ENCODE data around the gene PTPN7.
"Not testable (repeated sequence)": the region's sequence is repeated elsewhere in the genome, so short reads cannot be mapped to it uniquely, and the experiment has no call there.

Gene PTPN7

GRCh38 chr1:202160377-202160940 lies at the start of gene PTPN7:
Gene PTPN7 (minus strand): TSS chr1:202160602. CDS start chr1:202159402, 1,200 bp downstream.
- in situ Hi-C loops (cut with HindIII; ENCODE audit: low sequenced_read_pairs) = no loop called here

GRCh38 chr1:202208351-202208857 lies 48.0 kb upstream of the PTPN7 start:
- in situ Hi-C loops (cut with HindIII; ENCODE audit: low sequenced_read_pairs) = no loop called here

DNA sequence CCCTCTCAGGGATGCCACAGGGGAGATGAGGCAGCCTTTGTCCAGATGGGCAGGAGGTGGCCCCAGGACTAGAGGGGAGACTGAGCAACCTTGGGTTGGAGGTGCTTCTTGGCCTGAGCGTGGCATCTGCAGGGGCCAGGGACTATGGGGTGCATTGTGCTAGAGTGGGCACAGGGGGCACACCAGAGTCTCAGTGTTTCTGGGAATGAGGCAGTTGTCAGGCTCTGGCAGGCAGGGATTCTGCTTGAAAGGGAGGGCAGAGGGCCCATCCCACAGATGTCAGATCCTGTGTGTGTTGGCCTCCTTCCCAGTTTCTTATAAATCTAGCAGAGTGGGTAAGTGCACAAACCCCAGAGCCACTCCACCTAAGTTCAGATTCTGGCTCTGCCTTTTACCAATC lies 46.9 kb upstream of the PTPN7 start:
- in situ Hi-C loops (cut with HindIII; ENCODE audit: low sequenced_read_pairs) = no loop called here

- in situ Hi-C loops (cut with HindIII; ENCODE audit: low sequenced_read_pairs) = no loop called here
Observed at GRCh38 chr1:202205523-202206190, 45.3 kb upstream of the PTPN7 start.

DNA sequence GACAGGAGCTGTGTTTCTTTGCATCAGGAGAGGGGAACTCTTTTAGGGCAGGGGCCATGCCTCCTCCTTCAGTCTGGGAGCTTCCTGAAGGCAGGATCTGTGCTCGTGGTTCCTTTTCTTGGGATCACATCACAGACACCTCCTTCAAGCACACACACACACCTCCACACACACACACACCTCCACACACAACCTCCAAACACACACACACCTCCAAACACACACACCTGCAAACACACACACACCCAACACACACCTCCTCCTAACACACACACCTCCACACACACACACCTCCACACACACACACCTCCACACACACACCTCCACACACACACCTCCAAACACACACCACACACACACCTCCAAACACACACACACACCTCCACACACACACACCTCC lies 43.7 kb upstream of the PTPN7 start:
- in situ Hi-C loops (cut with HindIII; ENCODE audit: low sequenced_read_pairs) = no loop called here

DNA sequence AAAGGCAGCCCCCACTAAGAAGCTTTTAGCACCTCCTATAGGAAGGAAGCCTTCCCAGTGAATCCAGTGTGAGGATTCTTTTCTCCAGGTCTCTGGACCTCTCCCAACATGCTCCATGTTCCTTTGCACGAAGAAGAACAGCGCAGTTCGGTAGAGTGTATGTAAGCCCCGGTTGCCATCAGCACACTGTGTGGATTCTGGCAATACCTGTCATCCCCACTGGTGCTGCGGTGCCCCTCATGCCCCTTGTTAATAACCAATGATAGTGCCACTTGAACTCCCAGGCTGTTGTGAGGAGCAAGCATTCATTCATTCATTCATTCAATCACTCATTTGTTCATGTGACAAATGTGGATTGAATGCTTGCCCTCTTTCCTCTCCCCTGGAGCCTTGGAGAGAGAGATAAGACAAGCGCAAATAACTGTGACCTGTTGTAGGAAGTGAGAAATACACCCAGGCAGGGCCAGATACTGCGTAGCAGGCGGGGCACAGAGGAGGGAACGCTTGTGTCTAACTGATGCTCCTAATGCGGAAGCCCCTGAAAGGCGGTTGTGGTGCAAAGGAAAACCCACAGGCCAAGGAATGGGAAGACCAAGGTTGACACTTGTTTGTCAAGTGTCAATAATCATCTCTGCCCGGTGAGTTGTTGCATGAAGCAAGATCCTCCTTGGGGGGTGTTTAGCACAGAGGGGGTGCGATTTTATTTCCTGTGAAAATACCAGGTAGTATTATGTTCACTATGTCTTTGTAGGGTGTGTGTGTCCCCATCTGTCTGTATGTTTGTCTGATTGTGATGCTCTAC lies 43.0 kb upstream of the PTPN7 start:
- in situ Hi-C loops (cut with HindIII; ENCODE audit: low sequenced_read_pairs) = no loop called here

- in situ Hi-C loops (cut with HindIII; ENCODE audit: low sequenced_read_pairs) = no loop called here
Observed at GRCh38 chr1:202202500-202203168, 42.2 kb upstream of the PTPN7 start.

DNA sequence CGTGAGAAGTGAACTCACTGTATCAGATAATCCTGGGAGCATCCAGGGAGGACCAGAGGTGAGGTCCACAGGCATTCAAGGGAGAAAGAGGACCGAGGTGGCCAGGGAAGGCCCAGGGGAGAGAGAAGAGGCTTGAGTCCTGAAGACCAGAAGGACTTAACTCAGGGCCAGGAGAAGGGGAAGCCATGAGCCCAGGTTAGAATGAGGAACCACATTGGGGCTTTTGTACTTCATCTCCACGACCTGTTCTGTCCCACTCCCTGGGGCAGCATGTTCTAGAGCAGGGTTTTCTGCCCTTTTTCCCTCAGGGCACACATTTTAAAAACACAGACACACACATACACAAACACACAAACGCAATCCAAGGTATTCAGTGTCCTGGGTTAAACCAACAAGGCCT lies 41.6 kb upstream of the PTPN7 start:
- in situ Hi-C loops (cut with HindIII; ENCODE audit: low sequenced_read_pairs) = no loop called here

- in situ Hi-C loops (cut with HindIII; ENCODE audit: low sequenced_read_pairs) = no loop called here
Observed at GRCh38 chr1:202201266-202201665, 40.9 kb upstream of the PTPN7 start.

DNA sequence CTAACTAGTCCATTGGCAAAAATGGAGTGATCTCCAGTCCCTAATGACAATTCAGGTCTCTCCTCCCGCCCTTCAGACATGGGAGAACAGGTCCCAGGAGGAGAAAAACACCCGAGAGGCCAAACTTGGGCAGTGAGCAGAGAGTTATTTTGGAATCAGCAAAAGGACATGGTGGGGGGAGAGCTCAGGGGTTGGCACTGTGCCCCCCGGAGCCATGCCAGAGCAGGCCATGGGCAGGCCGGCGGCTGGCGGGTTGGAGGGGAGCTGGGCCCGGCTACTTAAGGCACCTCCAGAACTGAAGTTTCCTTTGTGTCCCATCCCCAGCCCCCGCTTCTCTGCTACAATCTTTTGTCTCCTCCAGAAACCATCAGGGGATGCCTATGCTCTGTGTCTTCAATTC lies 40.3 kb upstream of the PTPN7 start:
- in situ Hi-C loops (cut with HindIII; ENCODE audit: low sequenced_read_pairs) = no loop called here

DNA sequence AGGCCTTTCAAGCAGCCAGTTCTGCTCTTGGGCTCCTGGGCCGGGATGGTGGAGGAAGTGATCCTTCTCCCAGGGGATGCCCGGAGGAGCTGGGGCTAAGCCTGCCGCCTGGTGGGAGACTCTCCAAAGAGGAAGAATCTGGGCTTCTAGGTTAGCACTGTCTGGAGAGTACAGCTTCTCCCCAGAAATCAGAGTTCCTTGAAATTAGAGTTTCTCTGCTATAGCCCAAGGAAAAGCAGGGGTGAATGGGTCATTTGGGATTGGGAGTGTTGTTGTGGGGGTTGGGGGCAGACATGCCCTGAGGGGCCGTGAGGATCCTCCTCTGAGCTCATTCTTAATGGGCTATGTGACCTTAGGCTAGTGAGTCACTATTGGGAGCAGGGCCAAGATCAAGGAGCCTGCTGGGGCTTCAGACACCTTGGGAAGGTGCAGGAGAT lies 39.7 kb upstream of the PTPN7 start:
- in situ Hi-C loops (cut with HindIII; ENCODE audit: low sequenced_read_pairs) = no loop called here

GRCh38 chr1:202199040-202199889 lies 38.9 kb upstream of the PTPN7 start:
- in situ Hi-C loops (cut with HindIII; ENCODE audit: low sequenced_read_pairs) = no loop called here

GRCh38 chr1:202198366-202198724 lies 37.9 kb upstream of the PTPN7 start:
- in situ Hi-C loops (cut with HindIII; ENCODE audit: low sequenced_read_pairs) = no loop called here

- in situ Hi-C loops (cut with HindIII; ENCODE audit: low sequenced_read_pairs) = no loop called here
Observed at GRCh38 chr1:202197653-202198365, 37.4 kb upstream of the PTPN7 start.

- in situ Hi-C loops (cut with HindIII; ENCODE audit: low sequenced_read_pairs) = no loop called here
Observed at GRCh38 chr1:202194328-202194648, 33.9 kb upstream of the PTPN7 start.

DNA sequence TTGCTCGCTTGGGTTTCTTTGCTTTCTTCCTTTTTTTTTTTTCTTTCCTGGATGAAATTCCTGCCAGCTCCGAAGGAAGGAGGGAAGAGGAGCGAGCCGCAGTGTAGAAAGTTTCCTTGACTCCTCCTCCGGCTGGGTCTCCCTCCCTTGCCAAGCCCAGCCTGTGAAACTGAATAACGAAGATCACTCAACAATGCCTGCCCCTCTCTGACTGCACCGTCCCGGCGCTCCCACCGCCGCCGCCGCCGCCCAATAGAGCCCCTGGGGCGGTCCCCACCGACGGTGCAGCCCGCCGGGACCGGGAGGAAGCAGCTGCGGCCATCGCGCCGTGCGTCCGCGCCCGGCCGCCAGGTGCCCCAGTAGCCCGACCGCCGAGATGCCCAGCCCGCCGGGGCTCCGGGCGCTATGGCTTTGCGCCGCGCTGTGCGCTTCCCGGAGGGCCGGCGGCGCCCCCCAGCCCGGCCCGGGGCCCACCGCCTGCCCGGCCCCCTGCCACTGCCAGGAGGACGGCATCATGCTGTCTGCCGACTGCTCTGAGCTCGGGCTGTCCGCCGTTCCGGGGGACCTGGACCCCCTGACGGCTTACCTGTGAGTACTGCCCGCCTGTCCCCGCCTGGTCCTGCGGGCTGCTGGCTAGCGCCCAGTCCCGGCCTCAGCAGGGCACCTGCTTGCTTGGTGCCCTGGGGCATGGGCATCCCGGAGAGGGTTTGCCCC lies 33.4 kb upstream of the PTPN7 start, which contains the start of gene LGR6:
TSS of gene LGR6 (plus strand) at position 186 of the 714 bp plus-strand sequence. CDS start at position 377, 191 bp downstream.
- in situ Hi-C loops (cut with HindIII; ENCODE audit: low sequenced_read_pairs) = no loop called here

- in situ Hi-C loops (cut with HindIII; ENCODE audit: low sequenced_read_pairs) = no loop called here
Observed at GRCh38 chr1:202192770-202193613, 32.6 kb upstream of the PTPN7 start.

DNA sequence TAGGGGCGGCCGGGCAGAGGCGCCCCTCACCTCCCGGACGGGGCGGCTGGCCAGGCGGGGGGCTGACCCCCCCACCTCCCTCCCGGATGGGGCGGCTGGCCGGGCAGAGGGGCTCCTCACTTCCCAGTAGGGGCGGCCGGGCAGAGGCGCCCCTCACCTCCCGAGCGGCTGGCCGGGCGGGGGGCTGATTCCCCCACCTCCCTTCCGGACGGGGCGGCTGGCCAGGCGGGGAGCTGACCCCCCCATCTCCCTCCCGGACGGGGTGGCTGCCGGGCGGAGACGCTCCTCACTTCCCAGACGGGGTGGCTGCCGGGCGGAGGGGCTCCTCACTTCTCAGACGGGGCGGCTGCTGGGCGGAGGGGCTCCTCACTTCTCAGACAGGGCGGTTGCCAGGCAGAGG lies 31.0 kb upstream of the PTPN7 start:
- in situ Hi-C loops (cut with HindIII; ENCODE audit: low sequenced_read_pairs) = not testable (repeated sequence)
